AG10803 (cell line): ENCODE data around the gene GMDS.
A peak's percentile ranks its signal among the peaks of the same experiment; 100 is the strongest.

ENCODE experiments used
- DNase-seq: peaks from one replicate; pipeline ENCODE4 v3.0.0; 2010; ENCODE audit warnings: low read depth
- H3K4me3 ChIP-seq: 2 replicates; pipeline ENCODE4 v1.5.1; 2011; ENCODE audit warnings: mild to moderate bottlenecking, low read length, control low read depth
- TF ChIP-seq, protein P1 (sequence below): conservative IDR thresholded peaks from 2 replicates; pipeline ENCODE4 v1.5.1; 2011; ENCODE audit warnings: mild to moderate bottlenecking, low read length, control low read depth, inconsistent platforms

GMDS gene

GRCh38 chr6:1906014-1906413 lies 339.4 kb downstream of the GMDS start:
- no peak for DNase-seq
- no peak overlapping the region for H3K4me3 ChIP-seq
- TF ChIP-seq, protein P1, sequence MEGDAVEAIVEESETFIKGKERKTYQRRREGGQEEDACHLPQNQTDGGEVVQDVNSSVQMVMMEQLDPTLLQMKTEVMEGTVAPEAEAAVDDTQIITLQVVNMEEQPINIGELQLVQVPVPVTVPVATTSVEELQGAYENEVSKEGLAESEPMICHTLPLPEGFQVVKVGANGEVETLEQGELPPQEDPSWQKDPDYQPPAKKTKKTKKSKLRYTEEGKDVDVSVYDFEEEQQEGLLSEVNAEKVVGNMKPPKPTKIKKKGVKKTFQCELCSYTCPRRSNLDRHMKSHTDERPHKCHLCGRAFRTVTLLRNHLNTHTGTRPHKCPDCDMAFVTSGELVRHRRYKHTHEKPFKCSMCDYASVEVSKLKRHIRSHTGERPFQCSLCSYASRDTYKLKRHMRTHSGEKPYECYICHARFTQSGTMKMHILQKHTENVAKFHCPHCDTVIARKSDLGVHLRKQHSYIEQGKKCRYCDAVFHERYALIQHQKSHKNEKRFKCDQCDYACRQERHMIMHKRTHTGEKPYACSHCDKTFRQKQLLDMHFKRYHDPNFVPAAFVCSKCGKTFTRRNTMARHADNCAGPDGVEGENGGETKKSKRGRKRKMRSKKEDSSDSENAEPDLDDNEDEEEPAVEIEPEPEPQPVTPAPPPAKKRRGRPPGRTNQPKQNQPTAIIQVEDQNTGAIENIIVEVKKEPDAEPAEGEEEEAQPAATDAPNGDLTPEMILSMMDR = no peak

DNA sequence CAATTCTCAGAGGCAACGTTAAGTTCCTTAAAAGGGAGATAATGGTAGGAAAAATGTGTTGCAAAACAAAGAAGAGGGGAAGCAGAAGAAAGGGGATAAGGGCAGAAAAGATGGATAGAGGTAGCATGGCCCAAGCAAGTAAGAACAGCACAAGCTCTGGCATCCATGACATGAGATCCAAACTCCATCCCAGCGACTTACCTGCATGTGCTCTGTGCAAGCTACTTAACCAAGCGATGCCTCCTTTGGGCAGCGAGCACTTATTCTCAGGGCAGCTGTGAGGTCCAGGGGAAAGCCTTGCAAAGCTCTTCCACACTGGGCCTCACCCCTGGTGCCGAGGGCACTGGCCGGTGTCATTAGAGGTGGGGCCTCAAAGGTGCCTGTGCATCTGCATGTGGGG lies 340.5 kb downstream of the GMDS start:
- no peak for DNase-seq
- H3K4me3 ChIP-seq = no peak overlapping the region
- TF ChIP-seq, protein P1 = no peak

DNA sequence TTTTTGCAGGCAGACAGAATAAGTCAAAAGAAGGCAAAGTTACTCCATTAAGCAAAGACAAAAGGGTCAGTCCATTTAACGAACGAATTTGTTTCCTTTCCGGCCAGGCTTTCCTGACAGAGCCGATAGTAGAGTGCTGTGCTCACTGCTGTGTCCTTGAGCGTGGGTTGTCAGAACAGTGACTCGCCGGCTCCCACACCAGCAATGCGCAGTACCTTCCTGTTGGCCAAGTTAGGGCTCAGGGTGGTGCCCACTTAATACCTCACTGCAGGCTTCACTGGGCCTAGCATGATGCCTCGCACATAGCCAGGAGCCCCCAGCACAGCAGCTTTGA lies 341.0 kb downstream of the GMDS start:
- TF ChIP-seq, protein P1 = no peak
- no peak for DNase-seq
- no peak overlapping the region for H3K4me3 ChIP-seq

DNA sequence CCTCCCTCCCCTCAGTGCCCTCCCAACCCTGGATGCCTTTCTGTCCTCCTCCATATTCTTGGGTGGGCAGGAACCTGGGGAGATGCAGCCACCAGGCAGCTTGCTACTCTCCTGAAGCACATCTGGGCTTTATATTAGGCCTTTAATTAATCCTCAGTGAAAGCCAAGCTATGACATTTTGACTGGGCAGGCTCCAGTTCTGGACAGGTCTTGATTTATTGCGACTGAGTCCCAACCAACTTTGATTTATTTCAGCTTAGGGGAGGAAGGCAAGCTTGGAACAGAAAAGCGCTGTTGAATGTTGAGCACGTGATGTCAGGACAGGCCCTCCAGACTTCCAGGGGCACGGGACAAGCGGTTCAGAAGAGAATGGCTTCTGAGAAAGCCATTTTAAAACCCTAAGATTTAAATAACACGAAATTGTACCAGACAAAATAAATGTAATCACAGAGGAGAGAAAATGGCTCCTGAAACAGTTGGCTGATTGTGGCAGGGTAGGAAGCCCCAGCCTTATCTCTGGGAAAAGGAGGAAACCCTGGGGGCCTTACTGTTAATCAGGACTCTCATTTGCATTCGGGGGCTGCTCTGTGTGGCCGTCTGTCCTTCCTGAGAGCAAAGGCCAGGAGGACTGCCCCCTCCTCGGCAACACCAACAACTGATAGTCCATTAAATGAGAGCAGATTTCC lies 341.5 kb downstream of the GMDS start:
- TF ChIP-seq, protein P1 = no peak
- no peak for DNase-seq

DNA sequence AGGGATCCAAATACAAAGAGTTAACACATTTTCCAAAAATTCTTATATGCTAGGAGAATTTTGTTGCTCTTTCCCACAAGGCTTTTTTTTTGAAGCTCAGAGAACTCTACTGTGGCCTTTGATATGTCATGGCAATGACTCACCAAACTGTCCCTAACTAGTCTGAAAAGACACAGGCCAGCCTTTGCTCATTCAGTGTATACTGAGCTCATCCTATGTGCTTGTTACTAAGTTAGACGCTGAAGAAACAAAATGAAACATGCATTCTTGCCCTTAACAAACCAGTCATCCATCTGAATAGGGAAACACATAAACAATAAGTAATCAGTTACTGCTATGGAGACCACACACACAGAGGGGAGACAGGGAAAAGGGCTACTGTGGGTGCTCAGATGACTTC lies 343.8 kb downstream of the GMDS start:
- peak; percentile 11 for DNase-seq
- H3K4me3 ChIP-seq = no peak overlapping the region
- TF ChIP-seq, protein P1 = no peak

More for the DNA sequence above, 341.5 kb downstream of the GMDS start:
- no peak overlapping the region for H3K4me3 ChIP-seq

- TF ChIP-seq, protein P1 = no peak
- no peak for DNase-seq
- no peak overlapping the region for H3K4me3 ChIP-seq
Measured at GRCh38 chr6:1896897-1897296, 348.5 kb downstream of the GMDS start.

DNA sequence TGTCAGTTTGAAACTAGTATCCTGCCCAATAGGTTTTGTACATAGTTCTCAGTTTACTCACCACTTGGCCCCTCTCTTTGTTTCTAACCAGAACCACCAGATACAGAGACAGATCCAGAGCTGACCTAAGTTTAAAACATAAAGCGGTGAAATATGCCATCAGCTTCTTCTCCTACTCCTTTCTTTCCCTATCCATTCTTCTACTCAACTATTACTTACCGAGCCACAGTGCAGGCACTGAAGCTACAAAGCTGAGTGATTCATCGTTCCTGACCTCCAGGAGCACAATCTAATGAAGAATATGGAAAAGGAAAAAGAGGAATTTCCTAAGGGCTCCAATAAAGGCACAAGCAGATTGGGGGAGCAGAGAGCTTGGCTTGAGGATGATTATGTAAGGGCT lies 349.7 kb downstream of the GMDS start:
- TF ChIP-seq, protein P1 = no peak
- no peak overlapping the region for H3K4me3 ChIP-seq
- DNase-seq = peak; percentile 34
